Liver (tissue), 3 donors: Measurements from ENCODE around the gene QKI.

Source experiments
- ATF3 ChIP-seq: IDR thresholded peaks from 2 replicates; pipeline ENCODE4 v1.6.1; 2016; ENCODE audit warnings: antibody characterized with exemption
- CTCF ChIP-seq: fragments of 150-350 bp; IDR thresholded peaks from 2 replicates; pipeline ENCODE4 v1.5.1; 2017; ENCODE audit warnings: improper control_type of control experiment, low read depth, low read length; ENCODE audit not compliant: missing input control
- EGR1 ChIP-seq, 2 donors: IDR thresholded peaks; 2 replicates each; pipeline ENCODE4 v1.6.1; 2016 to 2018; ENCODE audit warnings: antibody characterized with exemption in 2 of 2, low read depth in 2 of 2
- FOXA1 ChIP-seq: IDR thresholded peaks from 2 replicates; pipeline ENCODE4 v1.6.1; 2016; ENCODE audit warnings: antibody characterized with exemption
- HNF4A ChIP-seq, 2 donors: conservative IDR thresholded peaks; 2 replicates each; pipeline ENCODE4 v1.6.1; 2016; ENCODE audit warnings: antibody characterized with exemption in 2 of 2, mild to moderate bottlenecking in 2 of 2
- HNF4G ChIP-seq: IDR thresholded peaks from 2 replicates; pipeline ENCODE4 v1.6.1; 2016; ENCODE audit warnings: antibody characterized with exemption
- JUND ChIP-seq, 2 donors: IDR thresholded peaks; 2 replicates each; pipeline ENCODE4 v1.6.1; 2016; ENCODE audit warnings: antibody characterized with exemption in 2 of 2
- MAX ChIP-seq: IDR thresholded peaks from 2 replicates; pipeline ENCODE4 v1.6.1; 2016; ENCODE audit warnings: antibody characterized with exemption
- RAD21 ChIP-seq, 2 donors: IDR thresholded peaks; 2 replicates each; pipeline ENCODE4 v1.6.1; 2016; ENCODE audit warnings: antibody characterized with exemption in 2 of 2, mild to moderate bottlenecking in 2 of 2
- REST ChIP-seq: IDR thresholded peaks from 2 replicates; pipeline ENCODE4 v1.6.1; 2016; ENCODE audit warnings: antibody characterized with exemption, mild to moderate bottlenecking
- RXRA ChIP-seq, 2 donors: IDR thresholded peaks; 2 replicates each; pipeline ENCODE4 v1.6.1; 2017 to 2018; ENCODE audit warnings: antibody characterized with exemption in 2 of 2, mild to moderate bottlenecking in 1 of 2
- TAF1 ChIP-seq: conservative IDR thresholded peaks from 2 replicates; pipeline ENCODE4 v1.6.1; 2016; ENCODE audit warnings: antibody characterized with exemption, mild to moderate bottlenecking
- YY1 ChIP-seq: IDR thresholded peaks from 2 replicates; pipeline ENCODE4 v1.6.1; 2016; ENCODE audit warnings: antibody characterized with exemption, mild to moderate bottlenecking
- ZBTB33 ChIP-seq: IDR thresholded peaks from 2 replicates; pipeline ENCODE4 v1.6.1; 2016; ENCODE audit warnings: antibody characterized with exemption
- donor health status: healthy.
- donor health status: healthy.

GRCh38 chr6:163529605-163530004, 115.1 kb downstream of the QKI start:
- TF ChIP-seq REST (no peak), CTCF (no peak), RXRA (IDR thresholded peaks at IDR 0.05) (no peak), ATF3 (no peak), ZBTB33 (no peak), YY1 (no peak), HNF4A (conservative IDR thresholded peaks at IDR 0.05) (no peak), JUND (IDR thresholded peaks at IDR 0.05) (no peak), TAF1 (no peak), RAD21 (IDR thresholded peaks at IDR 0.05) (no peak), MAX (no peak), FOXA1 (no peak), HNF4G (no peak), EGR1 (IDR thresholded peaks at IDR 0.05; ENCODE audit: low read depth in 2 of 2) (no peak)
